NCI-H2171 (cell line): Measurements from ENCODE around the gene HTRA3.

Experiments
- DNase-seq: peaks from one replicate; lab custom pipeline; 2025; lab: John Stamatoyannopoulos, UW

Gene HTRA3

DNA sequence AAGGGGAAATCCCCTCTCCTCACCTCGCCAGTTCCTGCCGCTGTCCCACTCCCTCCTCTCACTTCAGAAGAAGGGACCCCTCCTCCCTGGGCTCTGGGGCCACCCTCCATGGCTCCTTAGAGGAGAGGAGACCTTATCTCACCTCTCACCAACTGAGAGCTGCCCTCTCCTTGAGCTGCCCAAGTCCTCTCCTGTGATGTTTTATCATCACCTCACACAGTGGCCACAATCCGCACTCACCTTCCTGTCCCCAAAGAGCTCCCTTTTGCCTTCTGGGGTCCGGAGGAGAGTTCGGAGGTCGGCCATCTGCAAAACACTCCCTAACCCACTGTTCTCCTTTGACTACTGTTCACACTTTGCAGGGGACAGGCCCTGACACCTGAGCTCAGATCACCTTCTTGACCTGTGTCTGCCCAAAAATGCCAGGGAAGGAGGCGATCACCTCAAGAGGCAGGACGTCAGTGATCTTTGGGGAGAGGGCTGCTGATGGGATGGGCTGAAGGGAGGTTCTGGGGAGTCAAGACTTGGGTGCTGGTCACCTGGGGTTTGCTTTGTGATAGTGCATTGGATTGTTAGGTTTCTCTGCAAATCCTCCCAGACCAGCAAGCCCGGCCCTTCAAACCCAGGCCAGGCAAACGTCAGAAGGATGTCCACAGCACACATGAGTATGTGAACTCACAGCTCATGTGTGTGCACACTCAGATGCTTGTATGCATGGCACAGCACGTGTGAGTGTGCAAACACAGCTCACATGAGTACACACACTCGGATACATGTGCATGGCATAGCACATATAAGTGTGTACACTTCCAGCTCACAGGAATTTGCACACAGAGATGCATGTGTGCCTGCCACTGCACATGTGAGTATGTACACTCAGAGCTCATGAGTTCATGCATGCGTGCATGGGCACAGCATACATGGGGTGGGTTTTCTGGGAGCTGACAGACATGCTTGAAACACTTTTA, 41.8 kb downstream of the HTRA3 start:
- no peak for DNase-seq

- DNase-seq, result no peak
Measured at GRCh38 chr4:8312069-8312445, 42.5 kb downstream of the HTRA3 start.

DNA sequence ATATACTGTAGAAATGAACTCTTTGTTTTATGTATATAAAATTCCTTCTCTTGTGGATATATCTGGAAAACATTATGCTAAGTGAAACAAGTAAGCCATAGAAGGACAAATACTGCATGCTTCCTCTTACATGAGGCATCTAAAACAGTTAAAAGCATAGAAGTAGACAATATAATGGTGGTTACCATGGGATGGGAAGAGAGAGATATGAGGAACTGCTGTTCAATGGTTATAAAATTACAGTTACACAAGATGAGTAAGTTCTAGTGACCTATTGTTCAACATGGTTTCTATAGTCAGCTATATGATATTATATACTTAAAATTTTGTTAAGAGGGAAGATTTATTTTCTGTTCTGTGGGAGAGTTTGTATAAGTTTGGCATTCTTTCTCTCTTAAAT, 43.4 kb downstream of the HTRA3 start:
- no peak for DNase-seq

DNA sequence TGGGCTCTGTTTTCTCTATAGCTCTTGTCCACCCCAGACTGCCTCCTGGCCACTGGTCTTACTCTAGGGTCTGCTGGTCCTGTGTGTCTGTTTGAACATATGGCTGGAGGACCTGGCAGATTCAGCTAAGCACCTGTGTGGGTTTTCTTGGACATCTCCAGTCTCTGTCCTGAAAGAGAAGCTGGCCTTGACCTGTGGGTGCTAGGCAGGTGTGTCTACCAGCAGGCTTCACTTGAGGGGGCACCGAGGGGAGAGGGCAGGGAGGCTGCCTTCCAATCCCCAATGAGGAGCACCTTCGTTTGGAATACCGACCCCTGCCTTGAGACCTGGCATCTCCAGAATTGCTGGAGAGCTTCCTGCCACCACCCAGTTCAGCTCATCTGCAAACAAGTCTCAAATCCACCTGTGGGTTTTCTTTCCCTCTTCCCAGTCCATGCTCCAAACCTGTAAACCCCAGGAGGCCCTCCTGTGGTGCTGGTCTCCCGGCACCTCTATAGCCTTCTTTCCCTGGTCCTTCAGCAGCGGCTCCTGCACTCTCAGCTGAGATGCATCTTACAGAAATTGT, 45.2 kb downstream of the HTRA3 start:
- no peak for DNase-seq

- peak; percentile 57 for DNase-seq
Measured at GRCh38 chr4:8315435-8316250, 46.1 kb downstream of the HTRA3 start.

GRCh38 chr4:8316251-8316771, 46.8 kb downstream of the HTRA3 start:
- no peak for DNase-seq

GRCh38 chr4:8316911-8317351, 47.4 kb downstream of the HTRA3 start:
- DNase-seq, result no peak

- no peak for DNase-seq
Measured at GRCh38 chr4:8317474-8317873, 47.9 kb downstream of the HTRA3 start.

DNA sequence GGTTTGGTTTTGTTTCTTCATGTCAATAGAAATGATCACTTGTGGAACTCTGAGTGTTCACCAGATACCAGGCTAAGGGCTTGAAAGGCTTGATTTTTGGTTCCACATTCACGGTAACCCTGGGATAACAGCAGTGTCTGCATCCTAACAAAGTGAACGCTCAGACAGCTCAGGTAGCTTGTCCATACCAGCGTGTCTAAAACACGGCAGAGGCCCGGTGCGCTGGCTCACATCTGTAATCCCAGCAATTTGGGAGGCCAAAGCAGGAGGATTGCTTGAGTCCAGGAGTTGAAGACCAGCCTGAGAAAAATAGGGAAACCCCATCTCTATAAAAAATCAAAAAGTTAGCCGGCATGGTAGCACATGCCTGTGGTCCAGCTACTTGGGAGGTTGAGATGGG, 49.0 kb downstream of the HTRA3 start:
- no peak for DNase-seq

DNA sequence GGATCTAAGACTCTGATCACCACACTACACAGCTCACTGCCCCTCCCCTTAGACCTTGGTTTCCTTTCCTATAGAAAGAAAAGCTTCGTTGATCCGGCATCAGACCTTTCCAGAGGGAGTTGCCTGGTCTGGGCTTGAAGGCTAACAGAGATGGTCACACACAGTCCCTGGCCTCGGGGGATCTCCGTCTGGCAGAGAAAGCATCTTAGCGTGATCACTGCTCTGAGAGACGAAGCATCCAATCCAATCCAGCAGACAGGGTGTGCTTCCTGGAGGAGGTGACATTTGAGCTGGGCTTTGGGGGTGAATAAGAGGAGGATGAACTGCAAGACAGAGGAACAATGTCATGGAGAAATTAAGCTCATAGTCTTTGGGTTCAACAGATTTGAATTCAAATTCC, 49.5 kb downstream of the HTRA3 start:
- no peak for DNase-seq

DNA sequence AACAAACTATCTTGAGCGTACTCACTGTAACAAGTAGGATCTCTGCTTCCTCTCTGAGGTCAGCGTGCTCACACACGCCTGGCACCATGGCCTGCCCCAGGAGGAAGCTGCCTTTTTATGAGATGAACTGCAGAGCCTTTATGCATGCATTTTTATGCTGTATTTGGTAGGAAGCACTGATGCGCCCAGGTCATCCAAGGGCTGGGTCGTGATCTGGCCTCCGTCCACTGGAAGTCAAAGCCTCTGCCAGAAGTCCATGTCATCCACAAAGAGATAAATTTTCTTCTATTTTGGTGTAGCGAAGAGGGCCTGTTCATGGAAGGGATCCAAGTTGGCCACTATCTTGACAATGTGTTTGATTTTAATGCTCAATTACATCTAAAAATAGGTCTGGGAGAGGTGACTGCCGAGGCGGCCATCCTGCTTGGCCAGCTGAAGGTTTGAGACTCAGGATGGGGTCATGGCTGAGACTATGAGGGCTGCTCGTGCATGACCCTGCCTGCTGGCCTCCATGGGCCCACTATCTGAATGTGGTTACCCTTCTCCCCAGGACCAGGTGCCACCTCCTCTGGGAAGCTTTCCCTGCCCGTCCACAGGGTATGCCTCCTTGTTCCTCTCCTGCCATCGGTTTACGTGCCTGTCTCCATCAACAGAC, 50.3 kb downstream of the HTRA3 start:
- DNase-seq, result no peak

GRCh38 chr4:8320386-8320750, 50.8 kb downstream of the HTRA3 start:
- no peak for DNase-seq

- no peak for DNase-seq
Measured at GRCh38 chr4:8321220-8321619, 51.7 kb downstream of the HTRA3 start.

DNA sequence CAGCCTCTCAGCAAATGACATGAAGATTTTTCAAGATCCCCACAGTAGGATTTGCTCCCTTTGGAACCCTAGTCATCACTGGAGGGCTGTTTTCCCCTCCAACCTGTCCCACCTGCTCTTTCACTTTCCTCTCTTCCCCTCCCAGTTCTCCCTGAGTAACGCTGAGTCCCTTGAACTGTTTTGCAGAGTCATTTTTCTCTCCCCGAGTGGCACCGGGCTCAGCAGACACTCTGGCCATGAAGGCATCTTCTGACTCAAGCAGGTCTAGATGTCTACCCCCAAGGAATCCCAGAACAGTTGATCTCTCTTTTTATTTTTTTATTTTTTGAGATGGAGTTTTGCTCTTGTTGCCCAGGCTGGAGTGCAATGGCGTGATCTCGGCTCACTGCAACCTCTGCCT, 52.2 kb downstream of the HTRA3 start:
- no peak for DNase-seq

- DNase-seq, result no peak
Measured at GRCh38 chr4:8322794-8323704, 53.5 kb downstream of the HTRA3 start.

DNA sequence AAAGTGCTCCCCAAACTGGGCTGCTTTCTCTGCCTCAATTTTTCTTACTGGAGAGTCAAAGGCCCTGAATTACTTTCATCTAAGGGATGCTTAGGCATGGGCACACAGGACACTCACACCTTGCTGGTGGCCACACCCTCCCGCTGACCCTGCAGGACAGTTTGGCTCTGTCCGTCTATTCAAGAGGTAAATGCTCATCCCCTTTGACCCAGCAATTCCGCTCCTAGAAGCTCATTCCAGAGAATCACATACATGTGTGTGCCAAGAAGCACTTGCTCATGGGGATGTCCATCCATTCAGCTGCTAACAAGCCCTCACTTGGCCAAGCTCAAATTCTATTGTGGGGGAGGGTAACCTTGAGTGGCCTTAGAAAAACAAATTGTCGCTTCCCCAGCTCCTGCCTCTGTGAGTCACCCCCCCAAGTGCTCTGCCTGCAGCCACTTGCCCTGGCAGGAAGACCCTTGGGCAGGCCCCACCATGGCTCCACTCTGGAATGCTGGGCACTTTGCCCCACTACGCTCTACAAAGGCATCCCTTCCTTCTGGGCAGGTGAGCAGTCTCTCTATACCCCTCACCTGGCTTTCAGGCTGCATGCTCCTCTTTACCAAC, 54.5 kb downstream of the HTRA3 start:
- no peak for DNase-seq

- DNase-seq, result no peak
Measured at GRCh38 chr4:8324640-8325239, 55.2 kb downstream of the HTRA3 start.

DNA sequence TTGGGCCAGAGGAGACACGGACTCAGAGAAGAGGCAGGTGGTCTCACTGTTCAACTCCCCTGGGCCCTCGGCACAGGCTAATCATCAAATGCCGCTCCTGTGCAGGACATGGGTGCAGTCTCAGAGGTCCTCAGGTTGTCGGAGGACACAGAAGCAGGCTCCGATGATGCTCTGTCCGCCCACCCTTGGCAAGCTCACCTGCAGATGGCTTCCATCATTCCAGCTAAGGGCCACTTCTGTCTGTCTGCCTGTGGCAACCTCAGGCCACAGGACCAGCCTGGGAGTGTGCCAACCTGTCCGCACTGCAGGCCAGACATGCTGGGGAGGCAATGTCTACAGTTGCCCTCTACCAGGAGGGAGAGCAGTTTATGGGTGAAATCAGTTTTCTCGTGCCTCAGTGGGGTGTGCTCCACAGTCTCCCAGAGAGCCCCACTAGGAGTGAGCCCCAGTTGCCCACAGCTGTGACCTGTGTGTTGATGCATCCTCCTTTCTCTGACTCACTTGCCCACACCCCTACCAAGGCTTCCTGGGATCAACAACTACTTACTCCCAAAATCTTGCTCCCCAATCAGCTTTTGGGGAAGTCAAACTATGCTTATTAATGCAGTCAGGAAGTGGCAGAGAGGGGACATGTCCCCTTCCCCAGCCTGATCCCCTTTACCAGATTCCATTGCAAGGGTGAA, 55.9 kb downstream of the HTRA3 start:
- no peak for DNase-seq

DNA sequence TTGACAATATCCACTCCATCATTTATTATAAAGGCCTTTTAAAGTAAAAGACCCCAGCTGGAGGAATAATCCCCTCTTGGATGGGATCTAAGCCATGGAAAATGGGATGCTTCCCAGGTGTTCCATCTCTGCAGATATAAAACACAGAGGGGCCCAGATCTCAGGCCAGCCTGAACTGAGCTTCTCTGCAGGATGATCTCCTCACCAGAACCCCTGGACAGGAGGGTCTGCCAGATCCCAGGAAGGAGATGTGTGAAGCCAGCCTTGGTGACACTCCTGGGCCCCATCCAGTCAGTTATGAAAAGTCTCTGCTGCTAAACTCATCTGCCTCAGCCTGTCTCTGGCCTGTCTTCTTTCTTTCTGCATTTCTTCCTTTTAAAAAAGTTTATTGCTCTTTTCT, 56.7 kb downstream of the HTRA3 start:
- no peak for DNase-seq
